K562 (cell line): ENCODE measurements around the gene NHLH2. TPM values are rescaled to one million over a fixed set of nuclear protein-coding genes. Genes with fewer than 3 reads are reported as not detected.
A peak's percentile ranks its signal among the peaks of the same experiment; 100 is the strongest.

Experiments
- ATAC-seq: fragments of 200-7000 bp; cut with Tn5 transposase; 3 replicates; pipeline ENCODE4 v1.9.1; 2020; ENCODE audit warnings: moderate library complexity
- BruUV-seq: library from RNA; stranded (reverse); fragments of 400-500 nt; replicated peaks from 2 replicates; lab custom pipeline; 2021; lab: Mats Ljungman, UMichigan
- CTCF ChIA-PET: fragments of 300-600 bp; formaldehyde crosslinking; extraction: SDS; loops from one replicate; lab custom pipeline; 2021; ENCODE audit warnings: low intra/inter-chr PET ratio; lab: Yijun Ruan, JAX
- POLR2A ChIA-PET: fragments of 300-600, 350-650 bp; sonication (Branson Sonifier 250); formaldehyde crosslinking; extraction: SDS; loops from one replicate; lab custom pipeline; 2021; ENCODE audit warnings: antibody characterized with exemption, inconsistent platforms; lab: Yijun Ruan, JAX
- DNase-seq, 4 experiments: peaks; one replicate each; pipeline versions ENCODE4 v3.0.0 to v3.0.0-alpha.2; 2011 to 2018; ENCODE audit warnings: low spot score in 3 of 4, mixed read lengths in 3 of 4; ENCODE audit errors: extremely low read depth in 1 of 4
- FAIRE-seq: peaks from 2 replicates; lab custom pipeline; 2011; peaks lifted over from hg19 to GRCh38; lab: Jason Lieb, UNC
- H2AFZ ChIP-seq: 2 replicates; pipeline ENCODE4 v1.6.0; 2011; ENCODE audit warnings: low read depth, low read length, control low read depth, inconsistent platforms
- H3K27ac ChIP-seq: fragments of 200-600 bp; 3 replicates; pipeline ENCODE4 v1.8.0; 2011; ENCODE audit warnings: low read depth, mild to moderate bottlenecking, control low read depth, inconsistent platforms, low read length, moderate library complexity, mixed read lengths; ENCODE audit errors: extremely low read depth
- H3K27me3 ChIP-seq, 2 experiments: fragments of 300-600 bp in 1 of 2; 2 replicates in 1 of 2; 3 replicates in 1 of 2; pipeline versions ENCODE4 v1.6.0 to v1.8.0; 2011; ENCODE audit warnings: inconsistent platforms in 2 of 2, low read length in 2 of 2, mild to moderate bottlenecking in 1 of 2, mixed read lengths in 1 of 2, moderate library complexity in 1 of 2; ENCODE audit not compliant: control insufficient read depth in 2 of 2, insufficient read depth in 2 of 2
- H3K36me3 ChIP-seq: fragments of 300-600 bp; 3 replicates; pipeline ENCODE4 v1.8.0; 2011; ENCODE audit warnings: mild to moderate bottlenecking, low read length, inconsistent platforms; ENCODE audit not compliant: control insufficient read depth, insufficient read depth
- H3K4me1 ChIP-seq, 2 experiments: fragments of 200-600 bp in 1 of 2; replicated peaks in 1 of 2; 2 replicates in 1 of 2; 3 replicates in 1 of 2; pipeline versions ENCODE4 v1.5.1 to v1.8.0; 2011; ENCODE audit warnings: inconsistent platforms in 2 of 2, low read length in 2 of 2, mild to moderate bottlenecking in 1 of 2, mixed read lengths in 1 of 2, moderate library complexity in 1 of 2; ENCODE audit not compliant: control insufficient read depth in 2 of 2, insufficient read depth in 2 of 2
- H3K4me2 ChIP-seq: 2 replicates; pipeline ENCODE4 v1.6.1; 2011; ENCODE audit warnings: low read length, control low read depth, inconsistent platforms, mixed read lengths; ENCODE audit not compliant: insufficient read depth
- H3K4me3 ChIP-seq: fragments of 200-600 bp; sonication (generic), shearing (Covaris generic); 2 replicates; pipeline ENCODE4 v1.5.1; 2016; ENCODE audit warnings: control low read depth, inconsistent platforms
- H3K79me2 ChIP-seq: fragments of 200-600 bp; 3 replicates; pipeline ENCODE4 v1.8.0; 2011; ENCODE audit warnings: low read length, inconsistent platforms; ENCODE audit not compliant: control insufficient read depth, insufficient read depth
- H3K9ac ChIP-seq, 2 experiments: 2 replicates each; pipeline versions ENCODE4 v1.6.0 to v1.6.1; 2011; ENCODE audit warnings: low read depth in 2 of 2, low read length in 2 of 2, control low read depth in 1 of 2, inconsistent platforms in 1 of 2, mild to moderate bottlenecking in 1 of 2, mixed read lengths in 1 of 2; ENCODE audit not compliant: insufficient read depth in 1 of 2
- H3K9me1 ChIP-seq: one replicate; pipeline ENCODE4 v1.6.0; 2011; ENCODE audit warnings: inconsistent platforms, mild to moderate bottlenecking, low read length, moderate library complexity; ENCODE audit not compliant: control insufficient read depth, insufficient read depth
- H3K9me3 ChIP-seq: replicated peaks from 2 replicates; pipeline ENCODE4 v1.5.1; 2011; ENCODE audit warnings: low read depth, low read length, inconsistent platforms; ENCODE audit not compliant: control insufficient read depth, insufficient read depth
- H4K20me1 ChIP-seq: replicated peaks from 2 replicates; pipeline ENCODE4 v1.6.1; 2011; ENCODE audit warnings: low read length, inconsistent platforms, mixed read lengths; ENCODE audit not compliant: control insufficient read depth, insufficient read depth
- CBFB ChIP-seq: sonication (generic); formaldehyde crosslinking; IDR thresholded peaks from 2 replicates; pipeline ENCODE4 v1.4.0; 2020; ENCODE audit warnings: mild to moderate bottlenecking, missing genetic modification reagents
- FOXA3 ChIP-seq, 2 experiments: fragments of 450-650 bp in 1 of 2; sonication (generic) in 1 of 2; formaldehyde crosslinking; IDR thresholded peaks in 1 of 2; conservative IDR thresholded peaks in 1 of 2; 2 replicates each; pipeline versions ENCODE4 v1.4.0 to v1.8.0; 2020 to 2022; ENCODE audit warnings: mild to moderate bottlenecking in 2 of 2, missing genetic modification reagents in 1 of 2
- FOXJ2 ChIP-seq: fragments of 200-800 bp; sonication (Bioruptor generic); IDR thresholded peaks from 2 replicates; pipeline ENCODE4 v1.6.1; 2016; ENCODE audit warnings: missing genetic modification characterization, missing compliant biosample characterization
- GABPA ChIP-seq: fragments of 200-800 bp; sonication (Bioruptor generic); conservative IDR thresholded peaks from 2 replicates; pipeline ENCODE4 v1.6.1; 2016; ENCODE audit warnings: low read depth, missing genetic modification characterization, missing compliant biosample characterization
- JUNB ChIP-seq: fragments of 450-650 bp; formaldehyde crosslinking; conservative IDR thresholded peaks from 2 replicates; pipeline ENCODE4 v1.4.0; 2020; ENCODE audit warnings: mild to moderate bottlenecking
- KDM5B ChIP-seq: fragments of 200-600 bp; sonication (generic); IDR thresholded peaks from 2 replicates; pipeline ENCODE4 v1.6.1; 2012; ENCODE audit warnings: low read depth, mild to moderate bottlenecking, moderate library complexity, low read length, control low read depth, inconsistent platforms; ENCODE audit not compliant: insufficient replicate concordance
- MXI1 ChIP-seq: IDR thresholded peaks from 2 replicates; pipeline ENCODE4 v1.6.1; 2011; ENCODE audit warnings: low read depth, mild to moderate bottlenecking, improper control_type of control experiment, low read length
- TEAD1 ChIP-seq, 2 experiments: fragments of 450-650 bp in 1 of 2; sonication (generic) in 1 of 2; formaldehyde crosslinking; IDR thresholded peaks; 2 replicates each; pipeline versions ENCODE4 v1.4.0 to v1.8.0; 2020 to 2022; ENCODE audit warnings: mild to moderate bottlenecking in 2 of 2, missing genetic modification reagents in 1 of 2
- ZNF589 ChIP-seq: fragments of 200-800 bp; sonication (Bioruptor generic); IDR thresholded peaks from 2 replicates; pipeline ENCODE4 v1.6.1; 2016; ENCODE audit warnings: low read depth, missing genetic modification characterization, missing compliant biosample characterization
- ZNF766 ChIP-seq: fragments of 200-800 bp; sonication (Bioruptor generic); conservative IDR thresholded peaks from 2 replicates; pipeline ENCODE4 v1.6.1; 2016; ENCODE audit warnings: missing genetic modification characterization, missing compliant biosample characterization
- WGBS: fragments of 100-300 bp; shearing (Covaris generic); methylation state at CpG from one replicate; pipeline ENCODE4 v1.1.6; 2016; ENCODE audit warnings: low coverage, mixed read lengths; ENCODE audit not compliant: insufficient coverage; ENCODE audit errors: missing lambda C conversion rate; 5-methylcytosine and 5-hydroxymethylcytosine counted together
- in situ Hi-C: fragments of 300-500 bp; cut with MboI; formaldehyde crosslinking; loops from 4 replicates; pipeline ENCODE4 v1.15.0; 2018; ENCODE audit warnings: inconsistent platforms, mixed read lengths
- intact Hi-C: fragments of 100-400 bp; cut with micrococcal nuclease; formaldehyde crosslinking; loops from 2 replicates; pipeline ENCODE4 v1.14.2; 2022
- polyA plus RNA-seq, 8 experiments: library from polyadenylated mRNA; depleted of rRNA in 4 of 8; stranded (reverse) in 5 of 8; unstranded in 3 of 8; fragments of >200 nt; fragmentation: Nextera tagmentation in 2 of 8; fragmentation: Illumina TruSeq in 1 of 8; extraction: Ambion mirVana in 2 of 8; extraction: Trizol in 1 of 8; gene quantifications; 2 replicates each; pipeline versions ENCODE4 v1.2.1 to v1.2.3, GENCODE V29; 2011 to 2014; ENCODE audit warnings: inconsistent platforms in 1 of 8, missing spikeins in 1 of 8
- total RNA-seq, 7 experiments: library from RNA; depleted of rRNA in 6 of 7; stranded (reverse); fragments of >200 nt in 6 of 7; fragmentation: Illumina TruSeq in 2 of 7; extraction: Trizol in 2 of 7; gene quantifications; 2 replicates each; pipeline versions ENCODE4 v1.2.1 to v1.2.3, GENCODE V29; 2011 to 2021; ENCODE audit warnings: low replicate concordance in 1 of 7
- TF ChIP-seq, protein P1 (sequence below): fragments of 250-450 bp; sonication (Bioruptor Pico); IDR thresholded peaks from 2 replicates; pipeline ENCODE4 v1.4.0; 2020; ENCODE audit warnings: mild to moderate bottlenecking
- TF ChIP-seq, protein P2 (sequence below): fragments of 450-650 bp; formaldehyde crosslinking; IDR thresholded peaks from 2 replicates; pipeline ENCODE4 v1.4.0; 2020; ENCODE audit warnings: mild to moderate bottlenecking, mixed read lengths
- TF ChIP-seq, protein P3 (sequence below): sonication (generic); formaldehyde crosslinking; IDR thresholded peaks from 2 replicates; pipeline ENCODE4 v1.4.0; 2020; ENCODE audit warnings: mild to moderate bottlenecking, missing genetic modification reagents
- TF ChIP-seq, protein P4 (sequence below): fragments of 250-450 bp; sonication (Bioruptor Pico); IDR thresholded peaks from 2 replicates; pipeline ENCODE4 v1.8.0; 2022; ENCODE audit warnings: moderate library complexity, mild to moderate bottlenecking, inconsistent platforms

NHLH2 gene
- total and polyA plus RNA-seq, 9 of the 15 experiments (the other 6 are each of a cell fraction or from before 2014, with no cell fraction given), result not detected

- in situ Hi-C loops (no loop called here), intact Hi-C loops (no loop called here)
- BruUV-seq, result no TSS peak
- ATAC-seq (no peak), DNase-seq (no peak), FAIRE-seq (no peak)
- H3K79me2 ChIP-seq, result no peaks in the 10 kb centered on the region
- H3K4me1 ChIP-seq, result no peaks in the 10 kb centered on the region; a peak in 1 of 5 replicates
- H3K27me3 ChIP-seq, result 0 out of 5 replicates have a peak, but pooled peaks cover 0 to 3% of the 10 kb centered on the region in 2 experiments
- H3K27ac ChIP-seq, result no peak overlapping the region
- ChIA-PET CTCF (no interaction called here), POLR2A (interaction anchor here (0.6 to 1.1 kb wide), 2 partner anchors 10 to 28 kb away, joined by 3 read pairs; no protein-coding TSS in a partner anchor)
- H3K9me3 ChIP-seq, result no peaks in the 10 kb centered on the region
- no peak overlapping the region for H3K4me3 ChIP-seq
- no peaks in the 10 kb centered on the region for H3K9me1 ChIP-seq
- H3K4me2 ChIP-seq, result no peak overlapping the region
- H4K20me1 ChIP-seq, result no peaks in the 10 kb centered on the region
- H3K9ac ChIP-seq, result no peak overlapping the region
- no peaks in the 10 kb centered on the region for H3K36me3 ChIP-seq
- 2% methylated on average over 3 of the region's 3 CpGs for WGBS
- no peak overlapping the region for H2AFZ ChIP-seq
- TF ChIP-seq FOXA3 (CRISPR knock-in tag; conservative IDR thresholded peaks at IDR 0.05 in 1 of 2, IDR thresholded peaks at IDR 0.05 in 1 of 2) (no peak), GABPA (tag) (peak; percentile 79), ZNF766 (CRISPR knock-in tag) (peak; percentile 64; the same call in 1 of the 2 replicates), JUNB (CRISPR knock-in tag) (peak; percentile 39; the same call in 1 of the 2 replicates), MXI1 (no peak), FOXJ2 (tag) (peak; percentile 49; the same call in 1 of the 2 replicates), ZNF589 (peak; percentile 71), KDM5B (no peak), CBFB (CRISPR knock-in tag) (no peak), TEAD1 (CRISPR knock-in tag; IDR thresholded peaks at IDR 0.05) (0 out of 4 replicates have a peak, but pooled peaks of 1 of the 2 experiments have one; percentile 43)
- TF ChIP-seq, protein P1, sequence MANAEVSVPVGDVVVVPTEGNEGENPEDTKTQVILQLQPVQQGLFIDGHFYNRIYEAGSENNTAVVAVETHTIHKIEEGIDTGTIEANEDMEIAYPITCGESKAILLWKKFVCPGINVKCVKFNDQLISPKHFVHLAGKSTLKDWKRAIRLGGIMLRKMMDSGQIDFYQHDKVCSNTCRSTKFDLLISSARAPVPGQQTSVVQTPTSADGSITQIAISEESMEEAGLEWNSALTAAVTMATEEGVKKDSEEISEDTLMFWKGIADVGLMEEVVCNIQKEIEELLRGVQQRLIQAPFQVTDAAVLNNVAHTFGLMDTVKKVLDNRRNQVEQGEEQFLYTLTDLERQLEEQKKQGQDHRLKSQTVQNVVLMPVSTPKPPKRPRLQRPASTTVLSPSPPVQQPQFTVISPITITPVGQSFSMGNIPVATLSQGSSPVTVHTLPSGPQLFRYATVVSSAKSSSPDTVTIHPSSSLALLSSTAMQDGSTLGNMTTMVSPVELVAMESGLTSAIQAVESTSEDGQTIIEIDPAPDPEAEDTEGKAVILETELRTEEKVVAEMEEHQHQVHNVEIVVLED (CRISPR knock-in tag), result no peak
- TF ChIP-seq, protein P2, sequence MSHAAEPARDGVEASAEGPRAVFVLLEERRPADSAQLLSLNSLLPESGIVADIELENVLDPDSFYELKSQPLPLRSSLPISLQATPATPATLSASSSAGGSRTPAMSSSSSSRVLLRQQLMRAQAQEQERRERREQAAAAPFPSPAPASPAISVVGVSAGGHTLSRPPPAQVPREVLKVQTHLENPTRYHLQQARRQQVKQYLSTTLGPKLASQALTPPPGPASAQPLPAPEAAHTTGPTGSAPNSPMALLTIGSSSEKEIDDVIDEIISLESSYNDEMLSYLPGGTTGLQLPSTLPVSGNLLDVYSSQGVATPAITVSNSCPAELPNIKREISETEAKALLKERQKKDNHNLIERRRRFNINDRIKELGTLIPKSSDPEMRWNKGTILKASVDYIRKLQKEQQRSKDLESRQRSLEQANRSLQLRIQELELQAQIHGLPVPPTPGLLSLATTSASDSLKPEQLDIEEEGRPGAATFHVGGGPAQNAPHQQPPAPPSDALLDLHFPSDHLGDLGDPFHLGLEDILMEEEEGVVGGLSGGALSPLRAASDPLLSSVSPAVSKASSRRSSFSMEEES (CRISPR knock-in tag), result peak; percentile 52
- TF ChIP-seq, protein P3, sequence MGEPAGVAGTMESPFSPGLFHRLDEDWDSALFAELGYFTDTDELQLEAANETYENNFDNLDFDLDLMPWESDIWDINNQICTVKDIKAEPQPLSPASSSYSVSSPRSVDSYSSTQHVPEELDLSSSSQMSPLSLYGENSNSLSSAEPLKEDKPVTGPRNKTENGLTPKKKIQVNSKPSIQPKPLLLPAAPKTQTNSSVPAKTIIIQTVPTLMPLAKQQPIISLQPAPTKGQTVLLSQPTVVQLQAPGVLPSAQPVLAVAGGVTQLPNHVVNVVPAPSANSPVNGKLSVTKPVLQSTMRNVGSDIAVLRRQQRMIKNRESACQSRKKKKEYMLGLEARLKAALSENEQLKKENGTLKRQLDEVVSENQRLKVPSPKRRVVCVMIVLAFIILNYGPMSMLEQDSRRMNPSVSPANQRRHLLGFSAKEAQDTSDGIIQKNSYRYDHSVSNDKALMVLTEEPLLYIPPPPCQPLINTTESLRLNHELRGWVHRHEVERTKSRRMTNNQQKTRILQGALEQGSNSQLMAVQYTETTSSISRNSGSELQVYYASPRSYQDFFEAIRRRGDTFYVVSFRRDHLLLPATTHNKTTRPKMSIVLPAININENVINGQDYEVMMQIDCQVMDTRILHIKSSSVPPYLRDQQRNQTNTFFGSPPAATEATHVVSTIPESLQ (CRISPR knock-in tag), result no peak
- TF ChIP-seq, protein P4, sequence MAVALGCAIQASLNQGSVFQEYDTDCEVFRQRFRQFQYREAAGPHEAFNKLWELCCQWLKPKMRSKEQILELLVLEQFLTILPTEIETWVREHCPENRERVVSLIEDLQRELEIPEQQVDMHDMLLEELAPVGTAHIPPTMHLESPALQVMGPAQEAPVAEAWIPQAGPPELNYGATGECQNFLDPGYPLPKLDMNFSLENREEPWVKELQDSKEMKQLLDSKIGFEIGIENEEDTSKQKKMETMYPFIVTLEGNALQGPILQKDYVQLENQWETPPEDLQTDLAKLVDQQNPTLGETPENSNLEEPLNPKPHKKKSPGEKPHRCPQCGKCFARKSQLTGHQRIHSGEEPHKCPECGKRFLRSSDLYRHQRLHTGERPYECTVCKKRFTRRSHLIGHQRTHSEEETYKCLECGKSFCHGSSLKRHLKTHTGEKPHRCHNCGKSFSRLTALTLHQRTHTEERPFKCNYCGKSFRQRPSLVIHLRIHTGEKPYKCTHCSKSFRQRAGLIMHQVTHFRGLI (CRISPR knock-in tag), result no peak
Measured at GRCh38 chr1:115811140-115811828, 29.6 kb downstream of the NHLH2 start.
